ENCODE data around the gene TLCD3B. TPM values are rescaled to one million over a fixed set of nuclear protein-coding genes. Genes with fewer than 3 reads are reported as not detected.
"Not testable (repeated sequence)": the region's sequence is repeated elsewhere in the genome, so short reads cannot be mapped to it uniquely, and the experiment has no call there.

TLCD3B gene
- total RNA-seq, 1 donor from 2014 or later: not detected

DNA sequence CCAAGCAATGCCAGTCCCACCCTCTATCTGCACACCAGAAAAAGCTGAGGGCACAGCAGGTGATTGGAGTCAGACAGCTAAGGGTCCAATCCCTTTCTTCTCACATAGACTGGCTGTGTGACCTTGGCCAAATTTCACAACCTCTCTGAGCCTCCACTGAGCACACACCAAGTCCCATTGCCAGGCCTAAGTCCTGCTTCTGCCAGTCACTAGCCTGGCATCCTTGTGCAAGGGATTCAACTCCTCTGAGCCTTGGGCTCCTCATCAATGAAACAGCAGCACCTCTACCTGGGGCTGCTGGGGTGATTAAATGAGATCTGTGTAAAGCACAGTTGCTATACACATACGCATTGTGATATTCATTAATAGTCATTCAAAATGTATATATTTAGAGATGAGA, 15.5 kb upstream of the TLCD3B start:
- intact Hi-C loops (cut with micrococcal nuclease): no loop called here

DNA sequence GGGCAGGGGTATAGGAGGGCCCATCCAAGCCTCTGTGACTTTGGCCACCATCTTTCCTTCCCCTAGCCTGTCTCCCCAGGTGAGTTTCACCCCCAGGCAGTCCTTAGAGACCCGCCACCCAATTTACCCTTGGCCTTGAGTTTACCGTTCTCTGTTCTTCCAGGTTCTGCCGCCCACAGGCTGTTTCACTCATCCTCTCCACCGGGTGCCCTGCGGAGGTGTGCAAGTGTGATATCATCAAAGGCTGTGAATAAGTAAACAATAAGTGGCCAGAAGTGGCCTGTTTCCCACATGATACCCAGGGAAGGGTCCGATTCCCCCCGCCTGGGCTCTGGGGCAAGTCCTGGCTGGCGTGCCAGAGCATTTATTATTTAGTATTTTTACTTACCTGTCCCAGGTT, 15.1 kb upstream of the TLCD3B start:
- H3K4me1 ChIP-seq: no peaks in the 10 kb centered on the region
- no peak for DNase-seq
- H3K27ac ChIP-seq (replicated peaks): no peak overlapping the region
- TF ChIP-seq, protein P1, sequence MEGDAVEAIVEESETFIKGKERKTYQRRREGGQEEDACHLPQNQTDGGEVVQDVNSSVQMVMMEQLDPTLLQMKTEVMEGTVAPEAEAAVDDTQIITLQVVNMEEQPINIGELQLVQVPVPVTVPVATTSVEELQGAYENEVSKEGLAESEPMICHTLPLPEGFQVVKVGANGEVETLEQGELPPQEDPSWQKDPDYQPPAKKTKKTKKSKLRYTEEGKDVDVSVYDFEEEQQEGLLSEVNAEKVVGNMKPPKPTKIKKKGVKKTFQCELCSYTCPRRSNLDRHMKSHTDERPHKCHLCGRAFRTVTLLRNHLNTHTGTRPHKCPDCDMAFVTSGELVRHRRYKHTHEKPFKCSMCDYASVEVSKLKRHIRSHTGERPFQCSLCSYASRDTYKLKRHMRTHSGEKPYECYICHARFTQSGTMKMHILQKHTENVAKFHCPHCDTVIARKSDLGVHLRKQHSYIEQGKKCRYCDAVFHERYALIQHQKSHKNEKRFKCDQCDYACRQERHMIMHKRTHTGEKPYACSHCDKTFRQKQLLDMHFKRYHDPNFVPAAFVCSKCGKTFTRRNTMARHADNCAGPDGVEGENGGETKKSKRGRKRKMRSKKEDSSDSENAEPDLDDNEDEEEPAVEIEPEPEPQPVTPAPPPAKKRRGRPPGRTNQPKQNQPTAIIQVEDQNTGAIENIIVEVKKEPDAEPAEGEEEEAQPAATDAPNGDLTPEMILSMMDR (IDR thresholded peaks at IDR 0.05; ENCODE audit: borderline replicate concordance): no peak
- H3K9me3 ChIP-seq (replicated peaks): no peaks in the 10 kb centered on the region
- no peaks in the 10 kb centered on the region for H3K36me3 ChIP-seq
- H3K4me3 ChIP-seq: no peak overlapping the region
- intact Hi-C loops (cut with micrococcal nuclease): no loop called here
- H3K27me3 ChIP-seq (ENCODE audit: low read depth): no peaks in the 10 kb centered on the region

More for the DNA sequence above, 15.5 kb upstream of the TLCD3B start:
- Histone ChIP-seq H3K27ac (replicated peaks) (no peak overlapping the region), H3K4me3 (no peak overlapping the region), H3K27me3 (ENCODE audit: low read depth) (no peaks in the 10 kb centered on the region), H3K36me3 (no peaks in the 10 kb centered on the region), H3K4me1 (no peaks in the 10 kb centered on the region), H3K9me3 (replicated peaks) (no peaks in the 10 kb centered on the region)
- DNase-seq: no peak
- TF ChIP-seq, protein P1 (IDR thresholded peaks at IDR 0.05; ENCODE audit: borderline replicate concordance): no peak

DNA sequence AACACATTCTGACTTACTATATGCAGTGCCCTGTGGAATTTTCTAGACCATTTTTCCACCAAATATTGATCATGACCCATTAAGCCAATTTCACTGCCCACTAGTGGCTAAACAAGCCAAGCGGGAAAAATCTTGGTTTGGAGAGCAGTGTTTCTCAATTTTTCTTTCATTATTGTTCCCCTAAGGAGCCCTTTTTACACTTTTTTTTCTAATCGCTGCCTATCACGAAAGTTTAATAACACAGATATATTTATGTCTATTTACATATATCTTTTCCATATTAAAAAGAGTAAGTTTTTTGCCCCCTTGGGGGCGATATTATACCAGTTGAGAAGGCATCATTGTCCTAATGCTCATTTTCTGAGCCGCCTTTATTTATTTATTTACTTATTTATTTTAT, 10.8 kb upstream of the TLCD3B start:
- intact Hi-C loops (cut with micrococcal nuclease): no loop called here
- Histone ChIP-seq H3K9me3 (replicated peaks) (no peaks in the 10 kb centered on the region), H3K36me3 (no peaks in the 10 kb centered on the region), H3K4me3 (no peak overlapping the region), H3K27ac (replicated peaks) (no peak overlapping the region), H3K4me1 (no peaks in the 10 kb centered on the region), H3K27me3 (ENCODE audit: low read depth) (peaks cover under 1% of the 10 kb centered on the region)
- TF ChIP-seq, protein P1 (IDR thresholded peaks at IDR 0.05; ENCODE audit: borderline replicate concordance): peak; percentile 60
- DNase-seq: no peak

DNA sequence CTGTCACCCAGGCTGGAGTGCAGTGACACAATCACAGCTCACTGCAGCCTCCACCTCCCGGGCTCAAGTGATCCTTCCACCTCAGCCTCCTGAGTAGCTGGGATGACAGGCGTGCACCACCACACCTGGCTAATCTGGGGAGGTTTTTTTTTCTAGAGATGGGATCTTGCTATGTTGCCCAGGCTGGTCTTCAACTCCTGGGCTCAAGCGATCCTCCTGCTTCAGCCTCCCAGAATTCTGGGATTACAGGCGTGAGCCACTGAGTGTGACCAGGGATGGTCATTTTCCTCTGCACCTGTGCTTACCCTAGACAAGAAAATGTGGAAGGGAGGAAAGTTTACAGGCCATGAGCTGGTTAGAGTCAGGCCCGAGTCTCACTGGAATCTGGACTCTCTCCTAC, 9.6 kb upstream of the TLCD3B start:
- H3K9me3 ChIP-seq (replicated peaks); DNase-seq; H3K27ac ChIP-seq (replicated peaks); H3K4me1 ChIP-seq; intact Hi-C loops (cut with micrococcal nuclease); H3K4me3 ChIP-seq; H3K36me3 ChIP-seq: not testable (repeated sequence)
- H3K27me3 ChIP-seq (ENCODE audit: low read depth): peaks cover 12% of the 10 kb centered on the region

DNA sequence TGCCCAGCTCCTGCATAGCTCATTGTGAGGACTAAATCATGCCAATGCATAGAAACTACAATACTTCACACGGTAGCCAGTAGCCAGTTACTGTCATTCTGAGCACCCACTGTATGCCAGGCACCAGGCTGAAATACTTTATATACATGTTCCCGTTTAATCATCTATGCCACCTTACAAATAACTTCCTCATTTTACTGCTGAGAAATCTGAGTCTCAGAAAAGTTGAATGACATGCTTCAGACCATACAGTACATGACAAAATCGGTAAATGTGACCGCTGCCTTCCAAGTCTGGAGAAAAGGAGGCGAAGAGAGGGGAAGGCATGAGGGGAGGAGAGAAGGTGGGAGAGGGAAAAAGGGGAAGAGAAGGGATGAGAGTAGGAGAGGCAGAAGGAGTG, 9.2 kb upstream of the TLCD3B start:
- intact Hi-C loops (cut with micrococcal nuclease): no loop called here
- no peaks in the 10 kb centered on the region for H3K4me1 ChIP-seq
- DNase-seq: no peak
- TF ChIP-seq, protein P1 (IDR thresholded peaks at IDR 0.05; ENCODE audit: borderline replicate concordance): no peak
- no peak overlapping the region for H3K4me3 ChIP-seq
- H3K36me3 ChIP-seq: no peaks in the 10 kb centered on the region
- no peak overlapping the region for H3K27ac ChIP-seq (replicated peaks)
- no peaks in the 10 kb centered on the region for H3K9me3 ChIP-seq (replicated peaks)
- peaks cover 17% of the 10 kb centered on the region for H3K27me3 ChIP-seq (ENCODE audit: low read depth)

DNA sequence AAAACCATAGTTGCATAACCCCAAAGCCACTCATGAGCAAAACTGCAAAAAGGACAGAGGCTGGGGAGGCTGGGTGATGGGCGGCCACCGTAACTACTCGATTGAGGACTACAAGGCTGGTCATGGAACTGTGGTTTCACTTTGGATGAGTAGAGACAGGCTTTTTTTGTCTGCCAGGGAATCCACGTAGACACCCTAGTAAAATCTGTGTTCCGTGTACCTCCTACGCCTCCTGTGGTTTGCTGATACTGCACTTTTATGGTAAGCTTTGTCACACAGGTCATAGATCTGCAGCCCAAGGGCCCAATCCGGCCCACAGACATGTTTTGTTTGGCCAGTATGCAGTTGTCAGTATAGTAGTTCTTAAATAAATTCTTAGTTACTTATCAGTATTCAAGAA, 2.2 kb upstream of the TLCD3B start:
- intact Hi-C loops (cut with micrococcal nuclease): no loop called here

More for the DNA sequence above, 2.2 kb upstream of the TLCD3B start:
- no peak for DNase-seq
- H3K9me3 ChIP-seq (replicated peaks): no peaks in the 10 kb centered on the region
- H3K4me1 ChIP-seq: peaks cover 9% of the 10 kb centered on the region
- no peak overlapping the region for H3K27ac ChIP-seq (replicated peaks)
- H3K27me3 ChIP-seq (ENCODE audit: low read depth): peaks cover 86% of the 10 kb centered on the region
- TF ChIP-seq, protein P1 (IDR thresholded peaks at IDR 0.05; ENCODE audit: borderline replicate concordance): no peak
- no peak overlapping the region for H3K4me3 ChIP-seq
- no peaks in the 10 kb centered on the region for H3K36me3 ChIP-seq

All from left ventricle myocardium inferior (tissue), 1 donor.